Adipocyte (in vitro differentiated cells): ENCODE measurements around the gene SLC27A3.

Experiments
- DNase-seq: peaks from one replicate; pipeline ENCODE4 v3.0.0-alpha.2; 2015; ENCODE audit warnings: low read depth
- H3K27me3 ChIP-seq: replicated peaks from 2 replicates; pipeline ENCODE4 v1.7.0; 2013; ENCODE audit warnings: mild to moderate bottlenecking, low read length, moderate library complexity; ENCODE audit not compliant: control insufficient read depth, insufficient read depth
- H3K36me3 ChIP-seq: 2 replicates; pipeline ENCODE4 v1.7.0; 2013; ENCODE audit warnings: low read length, mild to moderate bottlenecking, moderate library complexity; ENCODE audit not compliant: control insufficient read depth, insufficient read depth, severe bottlenecking
- H3K4me1 ChIP-seq: 2 replicates; pipeline ENCODE4 v1.7.0; 2013; ENCODE audit warnings: mild to moderate bottlenecking, low read length, moderate library complexity; ENCODE audit not compliant: control insufficient read depth, insufficient read depth
- H3K4me3 ChIP-seq: 2 replicates; pipeline ENCODE4 v1.7.0; 2013; ENCODE audit warnings: mild to moderate bottlenecking, low read length, moderate library complexity
- H3K9ac ChIP-seq: 2 replicates; pipeline ENCODE4 v1.7.0; 2013; ENCODE audit warnings: mild to moderate bottlenecking, low read length, moderate library complexity
- H3K9me3 ChIP-seq: 2 replicates; pipeline ENCODE4 v1.7.0; 2013; ENCODE audit warnings: mild to moderate bottlenecking, low read length, moderate library complexity; ENCODE audit not compliant: control insufficient read depth

Gene SLC27A3

DNA sequence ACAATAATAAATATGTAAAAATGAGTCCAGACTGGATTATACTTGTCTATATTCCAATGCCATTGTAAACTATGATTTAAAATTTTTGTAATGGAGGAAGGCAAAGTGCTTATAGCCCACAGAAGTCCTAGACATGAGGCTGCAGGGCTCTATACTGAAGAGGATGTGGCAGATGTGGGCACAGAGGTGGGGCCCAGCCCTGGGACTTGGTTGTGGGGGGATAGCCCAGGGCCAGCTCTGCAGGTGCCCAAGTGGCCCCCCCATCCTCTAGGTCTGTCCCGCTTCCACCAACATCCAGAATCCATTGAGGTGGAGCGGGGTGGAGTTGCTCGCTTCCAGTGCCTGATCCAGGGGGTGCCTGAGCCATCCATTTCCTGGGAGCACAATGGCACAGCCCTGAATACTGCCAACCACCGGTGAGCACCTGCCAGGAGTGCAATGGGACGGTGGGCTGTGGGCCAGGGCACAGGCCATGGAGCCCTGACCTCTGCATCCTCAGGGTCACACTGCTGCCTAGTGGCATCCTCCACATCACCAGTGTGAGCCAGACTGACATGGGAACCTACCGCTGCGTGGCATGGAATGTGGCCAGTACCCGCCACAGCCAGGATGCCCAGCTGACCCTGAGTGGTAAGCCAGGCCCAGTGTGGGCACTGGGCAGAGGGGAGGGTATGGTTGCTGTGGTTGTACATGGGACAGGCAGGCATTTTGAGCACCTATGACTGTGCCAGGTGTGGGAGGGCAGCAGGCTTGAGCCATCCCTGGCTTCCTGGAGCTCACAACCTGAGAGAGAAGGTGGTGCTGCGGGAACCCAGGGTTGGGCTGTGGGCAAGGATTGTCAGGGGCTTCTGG, 21.0 kb downstream of the SLC27A3 start:
- Histone ChIP-seq H3K9me3 (no peaks in the 10 kb centered on the region), H3K9ac (no peak overlapping the region), H3K4me1 (peaks cover 9% of the 10 kb centered on the region), H3K27me3 (no peaks in the 10 kb centered on the region), H3K36me3 (no peaks in the 10 kb centered on the region), H3K4me3 (no peak overlapping the region)
- no peak for DNase-seq

DNA sequence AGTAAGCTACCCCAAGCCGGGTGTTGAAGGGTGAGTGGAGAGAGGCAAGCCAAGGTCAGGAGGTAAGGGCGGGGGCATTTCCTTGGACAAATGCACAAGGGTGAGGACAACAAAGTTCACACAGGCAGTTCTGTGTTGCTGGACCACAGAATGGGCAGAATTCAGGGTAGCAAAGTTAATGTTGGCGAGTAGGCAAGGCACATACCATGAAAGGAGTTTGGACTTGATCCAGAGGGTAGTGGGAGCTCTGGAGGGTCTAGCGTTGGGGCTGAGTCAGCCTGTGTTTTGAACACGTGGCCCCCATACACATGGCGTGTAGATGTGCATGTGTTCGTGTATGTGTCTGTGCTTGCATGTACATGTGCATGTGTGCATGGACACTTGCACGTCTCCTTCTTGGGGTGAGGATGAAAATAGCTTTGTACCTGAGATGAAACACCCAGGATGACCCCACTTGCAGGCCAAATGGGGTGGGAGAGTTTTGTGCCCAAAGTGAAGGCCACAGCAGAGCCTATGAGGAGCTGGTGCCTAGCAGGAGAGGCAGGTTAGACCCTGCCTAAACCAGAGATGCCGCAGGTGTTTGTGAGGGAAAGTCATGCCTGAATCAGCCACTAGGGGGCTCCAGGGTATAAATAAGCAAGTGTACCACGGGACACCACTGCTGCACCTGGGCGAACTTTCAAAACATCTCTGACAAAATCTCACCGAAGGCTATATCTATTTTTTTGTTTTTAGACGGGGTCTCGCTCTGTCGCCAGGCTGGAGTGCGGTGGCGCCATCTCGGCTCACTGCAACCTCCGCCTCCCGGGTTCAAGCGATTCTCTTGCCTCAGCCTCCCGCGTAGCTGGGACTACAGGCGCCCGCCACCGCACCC, 21.8 kb downstream of the SLC27A3 start:
- no peaks in the 10 kb centered on the region for H3K36me3 ChIP-seq
- DNase-seq: peak; percentile 88
- H3K9ac ChIP-seq: no peak overlapping the region
- H3K9me3 ChIP-seq: no peaks in the 10 kb centered on the region
- no peaks in the 10 kb centered on the region for H3K27me3 ChIP-seq
- H3K4me3 ChIP-seq: no peak overlapping the region
- peaks cover under 1% of the 10 kb centered on the region for H3K4me1 ChIP-seq

DNA sequence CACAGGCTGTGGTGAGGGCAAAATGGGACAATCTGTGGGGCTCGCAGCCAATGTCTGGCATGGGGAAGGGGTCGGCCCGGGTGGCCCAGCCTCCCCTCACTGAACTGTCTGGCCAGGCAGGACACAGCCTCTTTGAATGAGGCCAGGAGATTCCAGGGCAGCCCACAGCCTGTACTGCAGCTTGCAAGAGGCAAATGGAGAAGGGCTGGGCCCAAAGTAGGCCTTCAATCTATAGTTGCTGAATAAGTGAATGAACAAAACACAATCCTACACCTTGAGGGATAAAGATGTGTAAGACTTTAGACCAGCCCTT, 23.2 kb downstream of the SLC27A3 start:
- DNase-seq: no peak
- H3K27me3 ChIP-seq: no peaks in the 10 kb centered on the region
- no peaks in the 10 kb centered on the region for H3K36me3 ChIP-seq

DNA sequence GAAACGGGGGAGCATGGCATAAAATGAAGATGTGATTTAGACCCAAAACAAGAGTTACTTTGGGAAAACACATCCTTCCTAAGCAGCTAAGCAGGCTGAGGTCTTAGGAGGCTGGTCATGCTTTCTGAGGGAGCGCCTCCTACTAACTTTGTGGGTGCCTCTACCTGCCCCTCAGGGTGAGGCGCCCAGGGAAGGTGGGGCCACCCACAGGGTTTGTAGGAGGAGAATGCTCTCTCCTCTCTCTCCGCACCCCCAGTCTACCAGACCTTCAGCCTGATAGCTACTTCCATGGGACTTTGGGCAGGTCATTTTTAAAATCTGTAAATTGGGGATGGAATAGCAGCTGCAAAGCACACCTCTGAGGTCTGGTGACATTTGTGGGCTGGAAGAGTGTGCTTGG, 23.8 kb downstream of the SLC27A3 start:
- Histone ChIP-seq H3K27me3 (no peaks in the 10 kb centered on the region), H3K9ac (no peak overlapping the region), H3K36me3 (no peaks in the 10 kb centered on the region), H3K4me3 (no peak overlapping the region), H3K9me3 (no peaks in the 10 kb centered on the region), H3K4me1 (no peaks in the 10 kb centered on the region)
- DNase-seq: no peak

More for the DNA sequence above, 23.2 kb downstream of the SLC27A3 start:
- no peak overlapping the region for H3K9ac ChIP-seq
- no peaks in the 10 kb centered on the region for H3K4me1 ChIP-seq
- H3K9me3 ChIP-seq: no peaks in the 10 kb centered on the region
- H3K4me3 ChIP-seq: no peak overlapping the region

DNA sequence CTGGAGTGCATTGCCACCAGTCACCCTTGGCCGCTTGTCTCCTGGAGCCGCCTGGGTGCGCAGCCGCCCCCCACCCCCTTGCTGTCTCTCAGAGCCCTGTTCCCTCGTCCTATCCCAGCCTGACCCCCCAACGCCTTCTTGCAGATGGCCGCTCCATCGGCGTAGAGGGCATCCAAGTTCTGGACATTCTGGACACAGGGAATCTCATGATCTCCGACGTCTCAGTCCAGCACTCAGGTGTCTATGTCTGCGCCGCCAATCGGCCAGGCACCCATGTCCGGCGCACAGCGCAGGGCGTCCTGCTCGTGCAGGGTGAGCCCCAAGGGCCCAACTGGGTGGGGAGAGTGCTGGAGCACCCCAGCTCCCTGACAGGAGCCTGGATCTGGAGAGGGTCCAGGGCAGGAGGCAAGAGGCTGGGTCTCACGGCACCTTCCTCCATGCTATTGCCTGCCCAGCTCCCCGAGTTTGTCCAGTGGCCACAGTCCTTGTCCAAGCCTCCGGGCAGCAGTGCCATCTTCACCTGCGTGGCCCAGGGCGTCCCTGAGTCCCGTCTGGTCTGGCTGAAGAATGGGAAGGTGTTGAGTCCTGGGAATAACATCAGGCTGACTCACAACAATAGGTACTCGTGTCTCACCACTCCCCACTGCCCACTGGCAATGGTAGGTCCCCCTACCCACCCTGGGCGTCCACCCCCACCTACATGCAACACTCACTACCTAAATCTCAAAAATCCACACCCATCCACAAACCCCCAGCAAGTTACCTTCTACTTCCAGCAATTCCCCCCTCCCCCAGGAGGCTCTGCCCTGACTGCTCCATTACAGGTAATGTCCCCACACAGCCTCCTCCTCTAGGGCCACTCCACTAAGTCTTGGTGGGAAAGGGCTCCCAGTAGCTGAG, 24.6 kb downstream of the SLC27A3 start:
- Histone ChIP-seq H3K9me3 (no peaks in the 10 kb centered on the region), H3K4me3 (no peak overlapping the region), H3K4me1 (no peaks in the 10 kb centered on the region), H3K27me3 (no peaks in the 10 kb centered on the region), H3K36me3 (no peaks in the 10 kb centered on the region), H3K9ac (no peak overlapping the region)
- no peak for DNase-seq

DNA sequence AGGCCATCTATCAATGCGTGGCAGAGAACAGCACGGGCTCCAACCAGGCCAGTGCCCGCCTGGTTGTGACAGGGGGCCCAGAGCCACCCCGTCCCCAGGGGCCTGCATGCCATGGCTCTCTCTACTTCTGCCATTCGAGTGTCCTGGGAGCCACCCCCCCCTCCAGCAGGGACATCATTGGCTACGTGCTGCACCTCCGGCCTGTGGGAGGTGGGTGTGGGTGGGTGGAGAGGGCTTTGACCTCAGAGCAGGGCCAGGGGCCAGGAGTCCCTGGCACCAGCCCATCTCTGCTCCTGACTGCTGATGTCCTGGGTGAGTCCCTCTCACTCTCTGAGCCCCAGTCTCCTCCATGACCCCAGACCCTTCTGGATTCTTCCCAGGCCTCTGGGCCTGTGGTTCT, 25.3 kb downstream of the SLC27A3 start:
- no peak for DNase-seq
- no peak overlapping the region for H3K4me3 ChIP-seq
- no peak overlapping the region for H3K9ac ChIP-seq
- no peaks in the 10 kb centered on the region for H3K36me3 ChIP-seq
- no peaks in the 10 kb centered on the region for H3K9me3 ChIP-seq
- H3K27me3 ChIP-seq: no peaks in the 10 kb centered on the region
- peaks cover 6% of the 10 kb centered on the region for H3K4me1 ChIP-seq

DNA sequence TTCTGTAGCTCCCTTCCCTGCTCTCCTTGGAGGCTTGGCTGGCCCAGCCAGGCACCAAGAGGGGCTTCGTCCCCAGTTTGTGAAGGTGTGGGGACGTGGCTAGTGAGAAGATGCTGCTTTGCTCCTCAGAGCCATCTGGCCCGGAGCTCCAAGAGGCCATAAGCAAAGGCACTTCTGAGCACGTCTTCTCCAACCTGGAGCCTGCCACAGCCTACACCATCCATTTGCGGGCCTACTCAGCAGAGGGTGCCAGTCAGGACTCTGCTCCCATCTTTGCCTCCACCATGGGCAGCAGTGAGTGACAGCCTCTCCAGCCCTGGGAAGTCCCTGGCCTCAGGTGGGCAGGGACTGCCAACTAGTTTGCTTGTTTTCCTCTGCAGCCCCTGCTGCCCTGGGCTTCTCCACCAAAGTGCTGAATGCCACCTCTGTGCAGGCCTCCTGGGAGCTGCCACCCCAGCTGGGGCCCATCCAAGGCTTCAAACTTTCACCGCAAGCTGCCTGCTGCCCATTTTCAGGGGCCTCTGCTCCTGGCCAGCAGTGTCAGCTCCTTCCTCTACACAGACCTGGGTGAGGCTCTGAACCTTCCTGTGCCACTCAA, 25.9 kb downstream of the SLC27A3 start:
- Histone ChIP-seq H3K9ac (no peak overlapping the region), H3K9me3 (no peaks in the 10 kb centered on the region), H3K4me1 (peaks cover 12% of the 10 kb centered on the region), H3K27me3 (no peaks in the 10 kb centered on the region), H3K4me3 (no peak overlapping the region), H3K36me3 (no peaks in the 10 kb centered on the region)
- no peak for DNase-seq

DNA sequence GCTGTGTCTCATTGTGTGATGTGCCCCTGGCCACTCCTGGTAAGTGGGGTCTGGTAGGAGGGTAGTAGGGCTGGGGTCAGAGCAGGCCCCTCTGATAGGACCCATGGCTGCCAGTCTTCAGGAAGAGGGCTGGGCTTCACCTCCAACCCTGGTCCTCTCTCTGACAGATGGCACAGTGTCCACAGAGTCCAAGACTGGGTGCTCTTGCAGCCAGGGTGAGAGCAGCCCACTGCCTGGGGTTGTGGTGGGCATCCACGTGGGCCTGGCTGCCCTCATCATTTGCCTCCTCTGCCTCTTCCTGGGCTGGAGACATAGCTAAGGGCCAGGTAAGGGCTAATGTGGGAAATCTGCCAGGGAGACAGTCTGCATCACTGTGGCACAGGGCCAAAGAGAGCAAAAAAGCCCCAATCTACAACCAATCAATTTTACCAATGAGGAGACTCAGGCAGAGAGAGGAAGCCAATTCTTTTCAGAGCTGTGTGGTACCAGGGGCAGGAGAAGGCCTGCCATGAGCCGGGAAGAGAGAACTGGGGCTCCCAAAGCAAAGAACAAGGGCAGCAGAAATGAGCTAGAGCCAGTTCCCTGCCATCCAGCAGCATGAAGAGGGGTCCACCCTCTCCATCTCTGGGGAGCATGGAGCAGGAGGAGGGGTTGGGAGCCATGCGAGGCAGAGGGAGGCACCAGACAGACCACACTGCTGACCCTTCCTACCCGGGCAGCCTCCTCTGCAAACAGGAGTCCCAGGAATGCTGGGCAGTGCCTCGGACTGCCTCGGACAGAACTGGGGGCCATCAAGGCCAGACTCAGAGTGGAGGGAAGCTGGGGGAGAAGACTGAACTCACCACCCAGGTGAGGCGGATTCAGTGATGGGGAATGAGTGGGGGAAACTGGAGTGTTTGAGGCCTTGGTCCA, 26.8 kb downstream of the SLC27A3 start:
- no peak overlapping the region for H3K4me3 ChIP-seq
- peaks cover 19% of the 10 kb centered on the region for H3K4me1 ChIP-seq
- peaks cover 3% of the 10 kb centered on the region for H3K36me3 ChIP-seq
- no peak for DNase-seq
- H3K9ac ChIP-seq: no peak overlapping the region
- H3K9me3 ChIP-seq: no peaks in the 10 kb centered on the region
- H3K27me3 ChIP-seq: no peaks in the 10 kb centered on the region

DNA sequence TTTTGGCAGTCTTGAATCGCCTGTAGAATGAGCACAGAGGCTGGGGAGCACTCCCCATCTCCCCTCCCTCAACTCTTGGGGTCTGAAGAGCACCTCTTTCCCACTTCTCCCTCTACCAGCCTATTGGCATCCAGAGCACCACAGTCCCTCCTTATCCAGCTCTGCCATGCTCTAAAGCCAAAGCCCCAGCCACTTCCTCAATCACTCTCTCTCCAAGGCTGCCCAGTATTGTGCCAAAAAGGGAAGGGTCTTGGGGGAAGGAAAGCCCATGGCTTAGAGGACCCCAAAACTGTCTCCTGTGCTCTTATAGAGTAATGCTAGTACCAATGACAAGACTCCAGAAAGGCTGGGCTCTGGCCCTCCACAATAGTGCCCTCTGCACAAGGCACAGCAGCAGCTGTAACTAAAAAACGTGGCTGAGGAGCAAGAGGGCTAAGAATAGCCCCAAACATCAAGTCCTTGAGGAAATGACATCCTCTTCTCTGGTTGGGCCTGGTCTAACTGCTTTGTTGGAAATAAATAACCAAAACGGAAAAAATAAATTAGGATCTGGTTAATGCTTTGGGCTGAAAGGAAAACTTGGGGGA, 28.4 kb downstream of the SLC27A3 start:
- H3K27me3 ChIP-seq: no peaks in the 10 kb centered on the region
- peaks cover 16% of the 10 kb centered on the region for H3K36me3 ChIP-seq
- H3K4me1 ChIP-seq: peaks cover 20% of the 10 kb centered on the region
- H3K4me3 ChIP-seq: no peak overlapping the region
- no peak overlapping the region for H3K9ac ChIP-seq
- DNase-seq: no peak
- H3K9me3 ChIP-seq: no peaks in the 10 kb centered on the region

DNA sequence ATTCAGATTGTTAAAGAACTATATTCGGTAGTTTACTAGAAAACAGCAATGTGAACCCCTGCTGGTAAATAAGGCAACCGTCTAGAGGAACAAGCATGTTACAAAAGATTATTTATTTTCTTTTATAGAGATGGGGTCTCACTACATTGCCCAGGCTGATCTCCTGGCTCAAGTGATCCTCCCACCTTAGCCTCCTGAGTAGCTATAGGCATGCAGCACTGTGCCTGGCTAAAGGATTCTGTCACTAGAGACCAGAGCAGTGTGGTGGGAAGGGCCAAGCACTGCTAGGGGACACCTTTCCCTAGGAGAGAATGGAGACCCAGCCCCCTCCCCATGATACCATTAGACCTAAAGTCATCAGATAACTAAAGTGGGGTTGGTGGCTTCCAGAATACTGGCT, 28.9 kb downstream of the SLC27A3 start:
- Histone ChIP-seq H3K4me1 (peaks cover 20% of the 10 kb centered on the region), H3K4me3 (no peak overlapping the region), H3K36me3 (peaks cover 22% of the 10 kb centered on the region), H3K27me3 (no peaks in the 10 kb centered on the region), H3K9me3 (no peaks in the 10 kb centered on the region), H3K9ac (no peak overlapping the region)
- DNase-seq: no peak
